Prostate gland (tissue), 2 donors: Measurements from ENCODE around the gene HCFC1R1.

Experiments used
- POLR2A ChIP-seq: fragments of 450-650 bp; IDR thresholded peaks from one replicate; pipeline ENCODE4 v1.6.1; 2016; ENCODE audit warnings: antibody characterized with exemption, mild to moderate bottlenecking
- POLR2AphosphoS5 ChIP-seq: sonication (generic); formaldehyde crosslinking; IDR thresholded peaks from one replicate; pipeline ENCODE4 v1.6.1; 2017; ENCODE audit warnings: antibody characterized with exemption
- TF ChIP-seq, protein P1 (sequence below), 4 experiments: fragments of 200-600 bp in 2 of 4; fragments of 450-650 bp in 2 of 4; sonication (generic) in 2 of 4; IDR thresholded peaks; 1 replicate in 3 of 4; 2 replicates in 1 of 4; pipeline ENCODE4 v1.5.1; 2016 to 2019; ENCODE audit warnings: antibody characterized with exemption in 4 of 4, mild to moderate bottlenecking in 2 of 4, moderate library complexity in 2 of 4

DNA sequence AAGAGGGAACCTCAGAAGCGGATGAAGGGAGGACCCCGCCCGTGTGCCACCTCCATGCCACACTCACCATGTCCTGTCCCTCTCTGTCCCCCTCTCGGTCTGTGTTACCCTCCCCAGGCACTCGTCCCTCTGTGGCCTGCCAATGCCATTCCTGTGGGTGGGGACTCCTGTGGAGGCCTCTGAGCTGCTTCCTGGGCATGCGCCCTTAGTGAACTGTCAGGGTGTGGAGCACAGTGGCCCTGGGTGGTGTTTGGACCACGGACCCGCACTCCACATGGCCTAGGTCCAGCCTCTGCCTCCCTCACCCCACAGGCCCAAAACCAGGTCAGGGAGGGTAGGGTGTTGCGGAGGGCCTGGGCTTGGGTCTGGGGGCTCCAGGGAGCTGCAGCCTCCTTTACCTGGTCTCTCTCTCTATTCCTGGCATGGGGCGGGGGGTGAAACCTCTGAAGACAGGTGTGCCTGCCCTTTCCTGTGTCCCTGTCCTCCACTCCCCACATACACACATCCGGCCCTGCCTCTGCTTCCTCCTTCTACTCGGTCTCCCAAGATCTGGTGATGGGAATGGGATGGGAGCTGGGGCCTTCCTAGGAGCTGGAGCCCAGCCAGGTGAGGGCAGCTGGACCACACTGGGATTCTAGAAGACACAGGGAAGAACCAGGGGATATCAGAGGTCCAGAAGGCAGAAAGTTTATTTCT is 32.0 kb downstream of the HCFC1R1 start:
- TF ChIP-seq, protein P1, sequence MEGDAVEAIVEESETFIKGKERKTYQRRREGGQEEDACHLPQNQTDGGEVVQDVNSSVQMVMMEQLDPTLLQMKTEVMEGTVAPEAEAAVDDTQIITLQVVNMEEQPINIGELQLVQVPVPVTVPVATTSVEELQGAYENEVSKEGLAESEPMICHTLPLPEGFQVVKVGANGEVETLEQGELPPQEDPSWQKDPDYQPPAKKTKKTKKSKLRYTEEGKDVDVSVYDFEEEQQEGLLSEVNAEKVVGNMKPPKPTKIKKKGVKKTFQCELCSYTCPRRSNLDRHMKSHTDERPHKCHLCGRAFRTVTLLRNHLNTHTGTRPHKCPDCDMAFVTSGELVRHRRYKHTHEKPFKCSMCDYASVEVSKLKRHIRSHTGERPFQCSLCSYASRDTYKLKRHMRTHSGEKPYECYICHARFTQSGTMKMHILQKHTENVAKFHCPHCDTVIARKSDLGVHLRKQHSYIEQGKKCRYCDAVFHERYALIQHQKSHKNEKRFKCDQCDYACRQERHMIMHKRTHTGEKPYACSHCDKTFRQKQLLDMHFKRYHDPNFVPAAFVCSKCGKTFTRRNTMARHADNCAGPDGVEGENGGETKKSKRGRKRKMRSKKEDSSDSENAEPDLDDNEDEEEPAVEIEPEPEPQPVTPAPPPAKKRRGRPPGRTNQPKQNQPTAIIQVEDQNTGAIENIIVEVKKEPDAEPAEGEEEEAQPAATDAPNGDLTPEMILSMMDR (IDR thresholded peaks at IDR 0.05), result no peak
- TF ChIP-seq POLR2AphosphoS5 (no peak), POLR2A (no peak)
